ENCODE data around the gene FIG4.
"Not testable (repeated sequence)": the region's sequence is repeated elsewhere in the genome, so short reads cannot be mapped to it uniquely, and the experiment has no call there.

The FIG4 gene

DNA sequence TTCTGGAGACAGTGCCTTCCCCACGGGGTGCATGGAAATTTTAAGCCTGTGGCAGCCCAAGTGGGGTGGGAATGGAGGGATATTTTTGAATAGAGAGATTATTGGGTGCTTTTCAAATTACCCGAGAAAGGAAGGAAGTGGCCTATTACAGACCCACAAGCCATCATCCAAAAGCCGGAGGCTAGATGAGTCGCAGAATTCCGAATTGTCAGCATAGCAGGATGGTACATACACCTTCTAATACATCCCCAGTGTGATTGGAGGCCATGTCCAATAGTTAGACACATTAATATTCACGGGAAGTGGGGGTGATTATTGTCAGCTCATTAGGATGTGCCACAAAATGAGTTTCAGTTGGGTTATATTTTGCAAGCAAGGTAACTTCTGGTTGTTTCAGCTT lies 133.0 kb downstream of the FIG4 start:
- TF ChIP-seq, protein P1, sequence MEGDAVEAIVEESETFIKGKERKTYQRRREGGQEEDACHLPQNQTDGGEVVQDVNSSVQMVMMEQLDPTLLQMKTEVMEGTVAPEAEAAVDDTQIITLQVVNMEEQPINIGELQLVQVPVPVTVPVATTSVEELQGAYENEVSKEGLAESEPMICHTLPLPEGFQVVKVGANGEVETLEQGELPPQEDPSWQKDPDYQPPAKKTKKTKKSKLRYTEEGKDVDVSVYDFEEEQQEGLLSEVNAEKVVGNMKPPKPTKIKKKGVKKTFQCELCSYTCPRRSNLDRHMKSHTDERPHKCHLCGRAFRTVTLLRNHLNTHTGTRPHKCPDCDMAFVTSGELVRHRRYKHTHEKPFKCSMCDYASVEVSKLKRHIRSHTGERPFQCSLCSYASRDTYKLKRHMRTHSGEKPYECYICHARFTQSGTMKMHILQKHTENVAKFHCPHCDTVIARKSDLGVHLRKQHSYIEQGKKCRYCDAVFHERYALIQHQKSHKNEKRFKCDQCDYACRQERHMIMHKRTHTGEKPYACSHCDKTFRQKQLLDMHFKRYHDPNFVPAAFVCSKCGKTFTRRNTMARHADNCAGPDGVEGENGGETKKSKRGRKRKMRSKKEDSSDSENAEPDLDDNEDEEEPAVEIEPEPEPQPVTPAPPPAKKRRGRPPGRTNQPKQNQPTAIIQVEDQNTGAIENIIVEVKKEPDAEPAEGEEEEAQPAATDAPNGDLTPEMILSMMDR (IDR thresholded peaks at IDR 0.05; ENCODE audit: low read depth, low read length), result no peak
- DNase-seq (ENCODE audit: extremely low read depth, low read depth), result no peak

DNA sequence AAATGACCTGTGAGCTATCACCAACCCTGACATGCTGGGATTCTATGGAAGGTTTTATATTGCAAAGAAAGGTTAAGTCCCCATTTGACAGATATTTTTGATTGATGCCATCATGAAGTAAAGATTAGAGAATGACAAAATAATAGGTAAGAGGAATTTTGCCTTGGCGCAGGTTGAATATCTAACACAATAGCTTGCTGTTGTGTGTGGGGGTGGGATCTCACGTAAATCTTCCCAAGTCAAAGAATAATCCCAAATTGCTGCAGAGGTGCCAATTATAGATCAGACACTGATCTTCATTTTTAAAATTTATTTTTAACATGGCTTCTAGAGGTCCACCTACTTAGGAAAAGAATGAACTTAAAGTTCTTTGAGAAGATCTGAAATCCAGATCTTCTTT lies 135.5 kb downstream of the FIG4 start:
- TF ChIP-seq, protein P1 (IDR thresholded peaks at IDR 0.05; ENCODE audit: low read depth, low read length), result no peak
- DNase-seq (ENCODE audit: extremely low read depth, low read depth), result no peak

DNA sequence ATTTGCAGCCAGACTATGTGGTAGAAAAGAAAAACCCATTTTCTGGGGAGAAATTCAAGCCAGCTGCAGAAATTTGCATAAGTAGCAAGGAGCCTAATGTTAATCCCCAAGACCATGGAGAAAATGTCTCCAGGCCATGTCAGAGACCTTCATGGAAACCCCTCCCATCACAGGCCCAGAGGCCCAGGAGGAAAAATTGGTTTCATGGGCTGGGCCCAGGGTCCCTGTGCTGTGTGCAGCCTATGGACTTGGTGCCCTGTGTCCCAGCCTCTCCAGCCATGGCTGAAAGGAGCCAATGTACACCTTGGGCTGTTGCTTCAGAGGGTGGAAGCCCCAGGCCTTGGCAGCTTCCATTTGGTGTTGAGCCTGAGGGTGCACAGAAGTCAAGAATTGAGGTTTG lies 140.3 kb downstream of the FIG4 start:
- not testable (repeated sequence) for DNase-seq (ENCODE audit: extremely low read depth, low read depth)

DNA sequence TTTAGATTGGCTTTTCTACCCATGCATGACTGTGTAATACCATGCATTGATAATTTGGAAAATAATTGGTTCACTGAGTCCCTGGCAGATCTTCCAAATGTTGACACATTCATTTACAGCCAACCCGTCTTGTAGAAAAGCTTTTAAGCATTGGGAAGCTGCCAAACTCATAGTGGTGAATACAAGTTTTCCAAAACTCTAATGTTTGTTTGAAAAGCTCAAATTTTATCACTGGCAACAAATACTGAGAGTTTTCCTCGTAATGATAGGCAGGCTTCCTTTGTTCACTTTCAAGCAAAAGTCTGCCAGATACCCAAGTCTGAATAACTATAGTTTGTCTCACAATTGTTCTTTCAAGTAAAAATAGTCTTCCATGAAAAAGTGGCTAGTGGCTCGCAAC lies 143.0 kb downstream of the FIG4 start:
- TF ChIP-seq, protein P1 (IDR thresholded peaks at IDR 0.05; ENCODE audit: low read depth, low read length), result no peak
- DNase-seq (ENCODE audit: extremely low read depth, low read depth), result no peak

DNA sequence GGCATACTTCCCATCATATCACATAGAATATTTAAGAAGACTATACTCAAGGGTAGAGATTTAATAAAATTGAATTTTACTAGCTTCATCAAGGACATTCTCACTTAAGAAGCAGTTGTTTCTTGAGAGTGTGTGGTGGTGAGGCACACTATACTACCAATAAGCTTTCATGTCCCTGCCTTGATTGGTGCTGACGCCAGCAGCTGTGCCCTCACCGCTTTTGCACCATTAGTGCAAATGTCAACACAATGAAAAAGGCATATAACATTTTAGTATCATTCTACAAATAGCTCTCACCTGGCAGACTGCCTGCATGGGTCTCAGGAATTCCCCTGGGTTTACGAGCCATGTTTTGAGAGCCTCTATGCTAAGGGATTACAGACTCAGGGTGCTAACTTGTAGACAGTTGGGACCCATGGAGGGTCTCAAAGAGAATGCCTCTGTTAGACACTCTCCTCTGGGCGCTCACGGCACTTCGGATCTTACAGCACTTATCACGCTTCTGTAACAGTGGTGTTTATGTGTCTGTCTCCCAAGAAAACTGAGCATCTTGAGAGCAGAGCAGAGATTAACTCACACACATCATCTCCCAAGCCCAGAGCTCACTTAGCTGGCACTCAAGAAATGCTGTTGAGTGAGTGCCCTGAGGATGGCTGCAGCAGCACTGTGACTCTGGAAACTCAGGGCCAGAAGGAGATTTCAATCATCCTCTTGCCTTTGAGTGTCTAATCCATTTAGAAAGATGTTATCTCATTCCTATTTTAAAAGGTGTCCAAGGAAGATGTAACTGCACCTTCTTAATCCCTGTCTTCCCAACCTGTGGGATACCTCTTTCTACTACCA lies 143.7 kb downstream of the FIG4 start:
- no peak for DNase-seq (ENCODE audit: extremely low read depth, low read depth)
- TF ChIP-seq, protein P1 (IDR thresholded peaks at IDR 0.05; ENCODE audit: low read depth, low read length), result no peak

DNA sequence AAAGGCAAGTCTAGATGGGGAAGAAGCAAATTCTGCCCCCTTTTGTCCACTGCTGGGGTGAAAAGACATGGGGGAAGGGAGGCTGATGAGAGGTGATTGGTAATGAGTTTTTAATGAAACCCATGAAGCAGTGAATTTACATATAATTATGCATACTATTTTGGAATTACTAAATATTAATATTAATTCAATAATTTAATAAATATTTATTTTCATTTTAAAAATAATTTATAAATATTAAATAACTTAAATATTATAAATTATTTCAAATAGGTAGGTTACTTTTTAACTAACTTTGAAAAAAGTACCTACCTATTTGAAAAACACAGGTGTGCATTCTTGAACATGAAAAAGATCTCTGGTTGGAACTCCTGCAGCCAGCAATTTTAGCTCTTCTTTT lies 148.9 kb downstream of the FIG4 start:
- TF ChIP-seq, protein P1 (IDR thresholded peaks at IDR 0.05; ENCODE audit: low read depth, low read length), result no peak
- no peak for DNase-seq (ENCODE audit: extremely low read depth, low read depth)

DNA sequence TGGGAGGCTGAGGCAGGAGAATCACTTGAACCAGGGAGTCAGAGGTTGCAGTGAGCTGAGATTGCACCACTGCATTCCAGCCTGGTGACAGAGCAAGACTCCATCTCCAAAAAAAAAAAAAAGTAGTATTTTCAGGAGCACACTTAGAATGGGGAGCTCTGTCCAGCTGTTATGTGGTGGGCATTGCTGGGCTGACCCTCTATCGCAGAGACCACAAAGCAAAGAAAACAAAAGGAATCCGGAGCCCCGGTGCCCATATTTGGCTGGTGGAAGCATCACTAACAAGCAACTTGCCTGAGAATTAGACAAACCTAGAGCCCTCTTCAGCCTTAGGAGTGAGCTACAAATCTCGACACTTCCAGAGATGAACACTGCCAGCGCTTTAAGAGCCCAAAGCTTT lies 149.7 kb downstream of the FIG4 start:
- TF ChIP-seq, protein P1 (IDR thresholded peaks at IDR 0.05; ENCODE audit: low read depth, low read length), result no peak
- no peak for DNase-seq (ENCODE audit: extremely low read depth, low read depth)

DNA sequence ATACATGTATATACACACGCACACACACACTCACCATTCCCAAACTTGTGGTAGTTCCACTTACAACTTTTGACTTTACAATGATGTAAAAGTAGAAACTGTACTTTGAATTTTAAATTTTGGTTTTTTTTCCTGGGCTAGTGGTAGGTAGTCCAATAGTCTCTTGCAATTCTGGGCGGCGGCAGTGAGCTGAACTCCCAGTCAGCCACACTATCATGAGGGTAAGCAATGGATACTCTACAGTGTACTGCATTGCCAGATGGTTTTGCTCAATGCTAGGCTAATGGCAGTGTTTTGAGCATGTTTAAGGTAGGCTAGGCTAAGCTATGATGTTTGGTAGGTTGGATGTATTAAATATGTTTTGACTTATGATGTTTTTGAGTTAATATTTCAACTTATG lies 150.8 kb downstream of the FIG4 start:
- no peak for DNase-seq (ENCODE audit: extremely low read depth, low read depth)
- TF ChIP-seq, protein P1 (IDR thresholded peaks at IDR 0.05; ENCODE audit: low read depth, low read length), result no peak
